Activated CD4-positive, alpha-beta T cell treated with anti-CD3 and anti-CD28 coated beads for 4 hours (primary cell): ENCODE measurements around the gene FRMPD2.
"Not testable (repeated sequence)": the region's sequence is repeated elsewhere in the genome, so short reads cannot be mapped to it uniquely, and the experiment has no call there.

Experiments used
- DNase-seq, 2 donors: peaks; one replicate each; pipeline ENCODE4 v3.0.0-alpha.2; 2020

FRMPD2 gene

DNA sequence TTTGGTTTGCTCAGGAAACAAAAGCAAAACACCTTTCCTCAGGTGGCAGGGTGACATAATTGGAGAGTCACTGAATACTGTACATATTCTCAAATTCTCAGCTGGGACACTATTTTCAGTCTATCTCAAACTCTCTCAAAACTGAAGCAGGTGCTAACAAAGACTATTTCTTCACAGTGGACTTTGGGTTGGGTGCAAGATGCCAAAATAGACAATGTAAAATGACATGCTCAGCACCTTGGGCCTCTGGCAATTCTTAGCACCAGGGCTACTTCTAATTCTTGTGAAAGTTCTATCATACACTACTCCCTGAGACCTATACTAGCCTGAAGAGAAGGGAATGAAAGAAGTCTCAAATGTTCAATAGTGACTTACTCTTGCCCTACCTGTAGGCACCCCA is 151.9 kb downstream of the FRMPD2 start:
- not testable (repeated sequence) for DNase-seq

DNA sequence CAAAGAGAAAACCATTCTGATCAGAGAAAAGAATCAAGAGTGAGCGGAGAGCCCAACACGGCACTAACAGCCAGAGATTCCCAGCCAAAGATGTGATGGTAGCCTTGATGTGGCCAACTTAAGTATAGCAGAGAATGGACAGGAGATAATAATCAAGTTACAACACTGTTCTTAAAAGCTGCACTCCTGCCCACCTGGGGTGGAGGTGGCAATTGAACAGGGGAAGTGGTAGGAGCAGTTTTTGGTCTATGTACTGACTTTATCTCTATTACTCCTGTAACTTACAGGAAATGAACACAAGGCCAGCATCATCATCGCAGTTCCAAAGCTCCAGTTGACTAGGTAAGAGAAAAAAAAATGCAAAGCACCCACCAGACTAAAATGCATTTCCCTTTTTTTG is 164.2 kb downstream of the FRMPD2 start:
- DNase-seq, result not testable (repeated sequence)
